Ovary (tissue), 9 donors: ENCODE results near the gene B4GALNT4. TPM values are rescaled to one million over a fixed set of nuclear protein-coding genes. Genes with fewer than 3 reads are reported as not detected.
"Not testable (repeated sequence)": the region's sequence is repeated elsewhere in the genome, so short reads cannot be mapped to it uniquely, and the experiment has no call there.

Experiments
- DNase-seq, 5 donors: peaks; one replicate each; pipeline ENCODE4 v3.0.0-alpha.2; 2019 to 2020
- H3K27ac ChIP-seq, 2 donors: fragments of 200-600 bp; one replicate each; pipeline versions ENCODE4 v1.5.1 to v1.8.0; 2019 to 2022
- H3K27me3 ChIP-seq: fragments of 200-600 bp; one replicate; pipeline ENCODE4 v1.8.0; 2022
- H3K36me3 ChIP-seq: fragments of 200-600 bp; sonication (generic); one replicate; pipeline ENCODE4 v1.5.1; 2019
- H3K4me1 ChIP-seq: one replicate; pipeline ENCODE4 v1.8.1; 2013; ENCODE audit warnings: mild to moderate bottlenecking, moderate library complexity; ENCODE audit not compliant: insufficient read depth
- H3K4me3 ChIP-seq: fragments of 200-600 bp; sonication (generic); one replicate; pipeline ENCODE4 v1.5.1; 2017
- H3K9me3 ChIP-seq, 2 donors: fragments of 200-600 bp in 1 of 2; sonication (generic) in 1 of 2; one replicate each; pipeline versions ENCODE4 v1.5.1 to v1.8.1; 2013 to 2019; ENCODE audit warnings: mild to moderate bottlenecking in 1 of 2, moderate library complexity in 1 of 2
- EP300 ChIP-seq: sonication (generic); formaldehyde crosslinking; IDR thresholded peaks from one replicate; pipeline ENCODE4 v1.6.1; 2017; ENCODE audit warnings: antibody characterized with exemption
- POLR2A ChIP-seq: fragments of 450-650 bp; IDR thresholded peaks from one replicate; pipeline ENCODE4 v1.6.1; 2017; ENCODE audit warnings: antibody characterized with exemption, mild to moderate bottlenecking, moderate library complexity
- WGBS, 3 donors: extraction: QIAGEN DNeasy Blood & Tissue Kit in 1 of 3; methylation state at CpG; one replicate each; pipeline versions ENCODE4 v1.1.5 to v1.1.7; 2013 to 2017; 5-methylcytosine and 5-hydroxymethylcytosine counted together
- intact Hi-C, 4 donors: fragments of 100-400 bp; cut with DNase I; formaldehyde crosslinking; loops; one replicate each; pipeline versions ENCODE4 v1.11.0 to v1.15.1; 2022 to 2023
- polyA plus RNA-seq, 2 donors: library from polyadenylated mRNA; stranded (reverse); fragments of 200-250 nt in 1 of 2; fragments of 350-450 nt in 1 of 2; fragmentation: Illumina TruSeq in 1 of 2; extraction: RNeasy Lipid Tissue Mini Kit (QIAGEN cat#74804) in 1 of 2; gene quantifications; one replicate each; pipeline ENCODE4 v1.2.3, GENCODE V29; 2013 to 2014
- total RNA-seq, 7 donors: library from RNA; depleted of rRNA in 2 of 7; stranded (reverse); fragments of >200 nt in 2 of 7; fragmentation: NEBNext Ultra II Directional in 3 of 7; extraction: Animal tissue kit (Norgen Biotek cat#: 25700) in 3 of 7; gene quantifications; one replicate each; pipeline versions ENCODE4 v1.1.0 to v1.2.4, GENCODE V29; 2016 to 2023
- TF ChIP-seq, protein P1 (sequence below), 3 donors: fragments of 450-650 bp in 2 of 3; fragments of 200-600 bp in 1 of 3; IDR thresholded peaks; one replicate each; pipeline versions ENCODE4 v1.5.1 to v1.8.0; 2016 to 2022; ENCODE audit warnings: antibody characterized with exemption in 3 of 3, mild to moderate bottlenecking in 1 of 3
- donor health status: DM: no; HTN: no; CAD: no; lungs with moderate emphysema.
- donor health status: DM: no; HTN: no; CAD: no.
- donor health status: Bipolar disorder and iron deficiency.
- donor health status: DM: yes; HTN: yes; CAD: no.
- donor health status: DM: no; HTN: no; CAD: no.
- donor health status: DM: yes; HTN: yes; CAD: no.

Gene B4GALNT4
- total and polyA plus RNA-seq, 9 donors, result 1.3 to 90.3 (median 52.5) TPM

GRCh38 chr11:424232-424631 lies 54.9 kb downstream of the B4GALNT4 start:
- 75 to 86% (median 81%) methylated on average over 4 of the region's 4 CpGs for WGBS, 3 donors
- DNase-seq, result no peak
- no peak overlapping the region for H3K4me3 ChIP-seq
- no peak overlapping the region for H3K27ac ChIP-seq
- intact Hi-C loops, result no loop called here
- H3K27me3 ChIP-seq, result no peaks in the 10 kb centered on the region
- H3K9me3 ChIP-seq, result no peaks in the 10 kb centered on the region
- TF ChIP-seq EP300 (no peak), POLR2A (no peak)
- TF ChIP-seq, protein P1, sequence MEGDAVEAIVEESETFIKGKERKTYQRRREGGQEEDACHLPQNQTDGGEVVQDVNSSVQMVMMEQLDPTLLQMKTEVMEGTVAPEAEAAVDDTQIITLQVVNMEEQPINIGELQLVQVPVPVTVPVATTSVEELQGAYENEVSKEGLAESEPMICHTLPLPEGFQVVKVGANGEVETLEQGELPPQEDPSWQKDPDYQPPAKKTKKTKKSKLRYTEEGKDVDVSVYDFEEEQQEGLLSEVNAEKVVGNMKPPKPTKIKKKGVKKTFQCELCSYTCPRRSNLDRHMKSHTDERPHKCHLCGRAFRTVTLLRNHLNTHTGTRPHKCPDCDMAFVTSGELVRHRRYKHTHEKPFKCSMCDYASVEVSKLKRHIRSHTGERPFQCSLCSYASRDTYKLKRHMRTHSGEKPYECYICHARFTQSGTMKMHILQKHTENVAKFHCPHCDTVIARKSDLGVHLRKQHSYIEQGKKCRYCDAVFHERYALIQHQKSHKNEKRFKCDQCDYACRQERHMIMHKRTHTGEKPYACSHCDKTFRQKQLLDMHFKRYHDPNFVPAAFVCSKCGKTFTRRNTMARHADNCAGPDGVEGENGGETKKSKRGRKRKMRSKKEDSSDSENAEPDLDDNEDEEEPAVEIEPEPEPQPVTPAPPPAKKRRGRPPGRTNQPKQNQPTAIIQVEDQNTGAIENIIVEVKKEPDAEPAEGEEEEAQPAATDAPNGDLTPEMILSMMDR (IDR thresholded peaks at IDR 0.05), result no peak
- H3K36me3 ChIP-seq, result no peaks in the 10 kb centered on the region
- H3K4me1 ChIP-seq, result no peaks in the 10 kb centered on the region

DNA sequence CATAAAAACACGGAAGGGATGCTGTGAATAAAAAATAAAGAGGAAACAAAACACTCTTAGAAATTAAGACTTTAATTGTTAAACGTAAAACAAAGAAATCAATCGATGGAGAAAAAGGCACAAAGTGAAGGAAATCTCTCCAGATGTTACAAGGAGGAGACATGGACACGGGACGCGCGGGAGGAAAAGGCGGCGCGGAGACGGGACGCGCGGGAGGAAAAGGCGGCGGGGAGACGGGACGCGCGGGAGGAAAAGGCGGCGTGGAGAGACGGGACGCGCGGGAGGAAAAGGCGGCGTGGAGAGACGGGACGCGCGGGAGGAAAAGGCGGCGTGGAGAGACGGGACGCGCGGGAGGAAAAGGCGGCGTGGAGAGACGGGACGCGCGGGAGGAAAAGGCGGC lies 55.5 kb downstream of the B4GALNT4 start:
- WGBS, 3 donors, result 26 to 40% (median 30%) methylated on average over 29 to 34 of the region's 45 CpGs
- H3K27me3 ChIP-seq, result not testable (repeated sequence)

GRCh38 chr11:425301-425700 lies 56.0 kb downstream of the B4GALNT4 start:
- 56 to 71% (median 68%) methylated on average over 4 of the region's 4 CpGs for WGBS, 3 donors
- intact Hi-C loops, result no loop called here
- H3K27ac ChIP-seq, result no peak overlapping the region

More for the DNA sequence above, 55.5 kb downstream of the B4GALNT4 start:
- H3K9me3 ChIP-seq, H3K4me1 ChIP-seq, H3K27ac ChIP-seq, H3K36me3 ChIP-seq, intact Hi-C loops, H3K4me3 ChIP-seq: not testable (repeated sequence)
- DNase-seq, result peak in 1 of 5 donors; percentile 1

DNA sequence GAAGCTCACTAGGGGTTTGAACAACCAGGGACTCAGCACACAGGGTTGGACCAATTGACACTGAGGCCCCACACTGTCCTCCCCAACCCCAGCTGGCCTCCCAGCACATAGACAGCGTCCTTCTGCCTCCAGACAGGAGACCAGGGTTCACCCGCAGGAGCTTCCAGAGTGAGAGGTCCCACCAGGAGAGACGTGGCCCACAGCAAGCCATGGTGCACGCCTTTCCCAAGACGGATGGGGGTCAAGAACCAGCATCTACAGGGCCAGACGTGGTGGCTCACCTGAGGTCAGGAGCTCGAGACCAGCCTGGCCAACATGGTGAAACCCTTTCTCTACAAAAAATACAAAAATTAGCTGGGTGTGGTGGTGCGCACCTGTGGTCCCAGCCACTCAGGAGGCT lies 57.6 kb downstream of the B4GALNT4 start:
- peak in 1 of 5 donors; percentile 17 for DNase-seq
- intact Hi-C loops, result no loop called here
- no peaks in the 10 kb centered on the region for H3K4me1 ChIP-seq
- no peaks in the 10 kb centered on the region for H3K27me3 ChIP-seq
- TF ChIP-seq POLR2A (no peak), EP300 (no peak)
- TF ChIP-seq, protein P1 (IDR thresholded peaks at IDR 0.05), result no peak
- H3K27ac ChIP-seq, result no peak overlapping the region
- H3K4me3 ChIP-seq, result no peak overlapping the region
- no peaks in the 10 kb centered on the region for H3K9me3 ChIP-seq
- 79 to 87% (median 85%) methylated on average over 8 of the region's 8 CpGs for WGBS, 3 donors
- H3K36me3 ChIP-seq, result no peaks in the 10 kb centered on the region

More at GRCh38 chr11:425301-425700, 56.0 kb downstream of the B4GALNT4 start:
- DNase-seq, result no peak
- no peaks in the 10 kb centered on the region for H3K9me3 ChIP-seq
- no peaks in the 10 kb centered on the region for H3K4me1 ChIP-seq
- H3K36me3 ChIP-seq, result no peaks in the 10 kb centered on the region
- TF ChIP-seq, protein P1 (IDR thresholded peaks at IDR 0.05), result no peak
- TF ChIP-seq EP300, result no peak
- no peaks in the 10 kb centered on the region for H3K27me3 ChIP-seq
- H3K4me3 ChIP-seq, result no peak overlapping the region

- WGBS, 3 donors, result 87 to 93% (median 91%) methylated on average over 24 of the region's 24 CpGs
- no peak for DNase-seq
- intact Hi-C loops, result no loop called here
- Histone ChIP-seq H3K4me1 (no peaks in the 10 kb centered on the region), H3K27me3 (no peaks in the 10 kb centered on the region), H3K27ac (no peak overlapping the region), H3K9me3 (no peaks in the 10 kb centered on the region), H3K4me3 (no peak overlapping the region), H3K36me3 (no peaks in the 10 kb centered on the region)
- no peak for TF ChIP-seq EP300
- TF ChIP-seq, protein P1 (IDR thresholded peaks at IDR 0.05), result no peak
- no peak for TF ChIP-seq POLR2A
Observed at GRCh38 chr11:428295-428694, 59.0 kb downstream of the B4GALNT4 start.
